GM12873 (cell line): ENCODE data around the gene MEOX2.

Experiments used
- TF ChIP-seq, protein P1 (sequence below): IDR thresholded peaks from 2 replicates; pipeline ENCODE4 v1.5.1; 2012; ENCODE audit warnings: low read depth, mild to moderate bottlenecking, moderate library complexity, low read length, control low read depth; ENCODE audit not compliant: insufficient read depth; ENCODE audit errors: missing control alignments

MEOX2 gene

DNA sequence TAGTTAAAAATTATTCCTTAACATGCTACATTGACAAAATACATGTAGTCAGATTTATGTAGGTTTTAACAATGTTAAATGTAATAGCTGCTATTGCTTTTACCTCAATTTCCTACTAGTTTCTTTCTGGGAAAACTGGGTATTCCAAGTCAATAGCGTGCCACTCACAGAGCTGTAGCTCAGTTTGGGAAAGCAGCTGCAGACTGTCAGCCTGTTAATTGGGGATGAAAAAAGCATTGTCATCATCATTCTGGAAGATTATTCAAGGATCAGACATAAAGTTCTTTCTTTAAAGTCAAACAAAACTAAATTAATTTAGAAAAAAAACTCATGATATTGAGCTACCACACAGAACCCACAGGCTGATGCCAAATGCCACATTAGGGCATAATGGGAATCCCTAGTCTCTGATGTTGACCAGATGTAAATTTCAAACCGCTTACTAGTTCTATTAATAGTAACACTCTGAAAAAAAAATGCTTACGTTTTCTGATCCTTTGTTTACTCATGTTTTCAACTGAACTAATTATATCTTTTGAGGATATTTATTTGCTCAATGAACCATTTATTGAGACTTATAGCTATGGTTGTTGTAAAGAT, 105.0 kb downstream of the MEOX2 start:
- TF ChIP-seq, protein P1, sequence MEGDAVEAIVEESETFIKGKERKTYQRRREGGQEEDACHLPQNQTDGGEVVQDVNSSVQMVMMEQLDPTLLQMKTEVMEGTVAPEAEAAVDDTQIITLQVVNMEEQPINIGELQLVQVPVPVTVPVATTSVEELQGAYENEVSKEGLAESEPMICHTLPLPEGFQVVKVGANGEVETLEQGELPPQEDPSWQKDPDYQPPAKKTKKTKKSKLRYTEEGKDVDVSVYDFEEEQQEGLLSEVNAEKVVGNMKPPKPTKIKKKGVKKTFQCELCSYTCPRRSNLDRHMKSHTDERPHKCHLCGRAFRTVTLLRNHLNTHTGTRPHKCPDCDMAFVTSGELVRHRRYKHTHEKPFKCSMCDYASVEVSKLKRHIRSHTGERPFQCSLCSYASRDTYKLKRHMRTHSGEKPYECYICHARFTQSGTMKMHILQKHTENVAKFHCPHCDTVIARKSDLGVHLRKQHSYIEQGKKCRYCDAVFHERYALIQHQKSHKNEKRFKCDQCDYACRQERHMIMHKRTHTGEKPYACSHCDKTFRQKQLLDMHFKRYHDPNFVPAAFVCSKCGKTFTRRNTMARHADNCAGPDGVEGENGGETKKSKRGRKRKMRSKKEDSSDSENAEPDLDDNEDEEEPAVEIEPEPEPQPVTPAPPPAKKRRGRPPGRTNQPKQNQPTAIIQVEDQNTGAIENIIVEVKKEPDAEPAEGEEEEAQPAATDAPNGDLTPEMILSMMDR = no peak

DNA sequence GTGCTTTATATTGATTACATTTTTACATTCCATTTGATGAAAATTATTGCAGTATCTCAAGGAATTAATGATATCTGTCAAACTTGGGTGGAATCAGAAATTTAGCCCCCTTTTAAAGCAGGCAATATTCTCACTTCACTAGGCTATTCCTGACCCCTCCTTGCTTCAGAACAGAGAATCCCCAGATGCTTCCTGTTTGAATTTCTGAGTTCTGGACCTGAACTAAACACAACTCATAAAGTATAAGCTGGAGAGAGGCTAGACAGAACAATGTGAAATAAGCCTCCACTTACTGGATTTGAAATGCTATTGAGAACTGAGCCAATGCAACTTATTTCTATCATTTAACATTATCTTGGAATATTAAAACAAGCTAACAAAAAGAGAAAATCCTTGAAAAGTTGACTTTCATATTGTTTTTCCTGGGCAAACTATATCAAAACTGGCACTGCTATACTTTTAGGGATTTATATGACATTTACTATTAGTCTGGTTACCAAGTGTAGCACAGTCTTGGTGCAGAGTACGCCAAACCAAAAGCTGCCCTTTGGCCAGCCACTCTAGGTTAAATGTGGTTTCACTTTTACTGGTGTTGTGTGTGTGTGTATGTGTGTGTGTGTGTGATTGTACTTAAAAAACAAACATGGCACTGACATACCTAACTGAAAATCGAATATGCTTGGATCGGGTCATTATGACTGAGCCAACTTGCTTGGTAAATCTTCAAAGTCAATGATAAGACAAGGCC, 105.7 kb downstream of the MEOX2 start:
- TF ChIP-seq, protein P1 = no peak

DNA sequence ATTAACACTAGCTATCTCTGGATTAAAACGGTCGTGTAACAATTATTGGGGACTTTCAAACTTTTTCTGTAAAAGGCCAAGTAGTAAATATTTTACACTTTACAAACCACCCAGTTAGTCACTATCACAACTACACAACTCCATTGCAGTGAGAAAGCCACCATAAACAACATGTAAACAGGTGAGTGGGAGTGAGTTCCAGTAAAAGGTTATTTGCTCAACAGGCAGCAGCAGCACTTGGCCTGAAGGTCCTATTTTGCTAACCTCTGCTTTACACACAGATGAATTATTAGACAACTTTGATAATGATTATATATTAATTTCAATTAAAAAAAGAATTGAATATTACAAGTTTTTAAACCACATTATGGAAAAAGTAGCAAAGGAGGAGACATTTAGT, 108.9 kb downstream of the MEOX2 start:
- TF ChIP-seq, protein P1 = no peak

DNA sequence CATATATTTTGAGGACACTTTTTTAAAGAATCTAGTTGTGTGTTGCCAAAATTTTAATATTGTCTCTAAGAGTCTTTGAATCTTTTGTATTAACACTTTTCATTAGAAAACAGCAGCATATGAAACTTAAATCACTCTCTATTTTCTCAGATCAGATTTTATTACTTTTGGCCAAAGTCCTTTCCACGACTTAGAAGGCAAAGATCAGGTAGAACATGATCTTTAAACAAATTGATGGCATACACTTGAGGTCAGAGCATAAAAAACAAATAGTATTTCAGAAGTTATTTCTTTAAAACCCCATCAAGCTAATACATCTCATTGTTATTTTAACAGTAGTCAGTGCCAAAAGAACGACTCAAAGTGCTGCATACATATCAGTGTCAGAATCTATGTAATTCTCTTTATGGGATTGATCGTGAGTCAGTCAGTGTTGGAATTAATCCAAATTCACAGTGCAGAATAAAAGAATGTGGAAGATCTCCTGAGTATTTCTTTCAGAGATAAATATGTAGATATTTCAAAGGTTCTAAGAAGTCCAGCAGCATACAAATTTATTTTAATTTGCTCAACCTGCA, 115.1 kb downstream of the MEOX2 start:
- TF ChIP-seq, protein P1 = no peak

DNA sequence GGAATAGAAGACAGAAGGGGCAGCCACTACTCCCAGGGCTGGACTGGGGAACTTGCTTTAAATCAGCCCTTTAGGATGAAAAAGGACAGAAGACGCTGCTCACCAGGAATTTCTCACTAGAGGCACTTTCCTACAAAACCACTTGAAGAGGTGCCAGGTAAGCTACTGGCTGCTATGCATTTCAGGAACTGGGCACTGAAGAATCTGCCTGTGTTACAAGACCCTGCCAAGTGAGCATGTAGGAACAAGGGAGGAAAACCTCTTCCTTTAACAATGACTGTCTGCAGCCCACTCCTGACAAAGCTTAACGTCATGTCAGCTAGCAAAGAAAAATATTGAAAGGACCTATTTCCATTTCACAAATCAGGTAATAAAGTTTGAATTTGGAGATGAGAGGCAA, 118.8 kb downstream of the MEOX2 start:
- TF ChIP-seq, protein P1 = no peak

DNA sequence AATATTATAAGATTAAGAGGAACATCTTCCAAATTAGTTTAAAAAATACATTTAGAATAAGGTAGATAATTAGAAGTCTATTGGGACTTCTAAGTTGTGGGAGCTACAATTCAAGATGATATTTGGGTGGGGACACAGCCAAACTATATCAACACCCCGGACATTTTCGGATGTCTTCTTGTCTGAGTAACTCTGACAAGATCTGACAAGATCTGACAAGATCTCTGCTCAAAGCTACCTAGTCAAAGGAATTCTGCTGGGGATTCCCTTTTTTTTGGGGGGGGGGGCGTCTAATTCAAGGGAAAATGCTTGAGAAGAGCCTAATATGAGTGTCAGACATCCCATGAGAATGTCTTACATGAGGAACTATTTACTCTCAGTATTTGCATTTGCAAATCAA, 119.4 kb downstream of the MEOX2 start:
- TF ChIP-seq, protein P1 = no peak

DNA sequence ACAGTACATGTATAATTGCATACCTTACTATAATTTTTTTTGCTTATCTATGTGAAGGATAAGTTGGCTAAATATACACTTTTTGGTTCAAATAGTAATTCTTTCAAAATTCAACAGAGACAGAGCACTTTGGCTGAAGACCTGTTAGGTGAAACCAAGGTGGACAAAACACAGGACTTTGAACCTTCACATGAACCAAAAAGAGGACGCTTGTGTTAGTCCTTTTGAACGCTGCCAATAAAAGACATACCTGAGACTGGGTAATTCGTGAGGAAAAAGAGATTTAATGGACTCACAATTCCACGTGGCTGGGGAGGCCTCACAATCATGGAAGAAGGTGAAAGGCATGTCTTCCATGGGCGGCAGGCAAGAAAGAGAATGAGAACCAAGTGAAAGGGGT, 120.0 kb downstream of the MEOX2 start:
- TF ChIP-seq, protein P1 = no peak
